ENCODE measurements around the gene APRT.

The APRT gene

DNA sequence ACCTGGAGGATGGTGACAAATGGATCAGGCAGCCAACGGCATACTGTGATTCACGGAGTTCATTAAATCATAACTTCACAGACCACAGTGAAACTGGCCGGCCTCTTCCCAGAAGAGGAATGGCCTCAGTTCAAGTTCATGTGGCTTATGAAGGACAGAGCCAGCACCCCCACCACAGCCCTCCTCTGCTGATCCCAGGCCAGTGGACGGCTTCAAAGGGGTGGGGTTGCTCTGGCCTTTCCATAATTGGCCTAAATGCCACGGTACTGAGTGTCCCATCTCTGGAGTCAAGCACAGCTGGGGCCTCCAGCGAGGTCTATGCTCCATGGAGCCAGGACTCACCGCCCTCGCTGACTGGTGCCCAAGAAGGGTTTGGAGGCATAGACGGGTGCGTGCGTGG, 23.7 kb upstream of the APRT start:
- peaks cover 14 to 17% of the 10 kb centered on the region in 2 donors for H3K36me3 ChIP-seq (ENCODE audit: control insufficient read depth in 2 of 2, insufficient read depth in 2 of 2, low read length in 2 of 2)
- H3K27ac ChIP-seq (ENCODE audit: low read depth in 2 of 2, low read length in 2 of 2), result peak overlapping the region in 1 of 2 donors; percentile 42
- H3K9ac ChIP-seq (ENCODE audit: low read depth in 1 of 2, low read length in 2 of 2), result no peak overlapping the region
- no peaks in the 10 kb centered on the region for H3K27me3 ChIP-seq (ENCODE audit: control insufficient read depth in 2 of 2, insufficient read depth in 2 of 2, low read length in 2 of 2)
- no peak overlapping the region for H3K4me3 ChIP-seq (ENCODE audit: low read length in 2 of 2)
- H3K9me3 ChIP-seq (ENCODE audit: control insufficient read depth in 2 of 2, low read length in 2 of 2), result no peaks in the 10 kb centered on the region
- no peaks in the 10 kb centered on the region for H3K4me1 ChIP-seq (ENCODE audit: control insufficient read depth in 2 of 2, insufficient read depth in 2 of 2, low read length in 2 of 2)

DNA sequence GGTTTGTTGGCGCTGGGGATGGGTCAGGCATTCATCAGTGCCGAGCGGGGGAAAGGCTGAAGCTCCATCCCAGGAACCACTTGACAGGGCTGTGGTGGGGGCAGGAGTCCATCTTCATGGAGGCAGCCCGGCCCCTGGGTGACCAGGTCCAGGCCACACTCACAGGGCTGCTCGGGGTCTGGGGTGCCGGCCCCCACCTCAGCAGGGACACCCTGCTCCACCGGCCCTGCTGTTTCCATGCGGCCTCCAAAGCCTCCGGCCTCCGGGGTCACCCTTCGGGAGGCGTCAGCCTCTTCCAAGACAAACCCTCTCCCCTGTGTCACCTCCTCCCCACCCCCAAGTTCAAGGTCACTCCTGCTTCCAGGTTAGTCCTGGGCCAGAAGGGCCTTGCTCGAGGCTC, 22.9 kb upstream of the APRT start:
- H3K27me3 ChIP-seq (ENCODE audit: control insufficient read depth in 2 of 2, insufficient read depth in 2 of 2, low read length in 2 of 2), result no peaks in the 10 kb centered on the region
- H3K9me3 ChIP-seq (ENCODE audit: control insufficient read depth in 2 of 2, low read length in 2 of 2), result no peaks in the 10 kb centered on the region
- no peaks in the 10 kb centered on the region for H3K4me1 ChIP-seq (ENCODE audit: control insufficient read depth in 2 of 2, insufficient read depth in 2 of 2, low read length in 2 of 2)
- no peak overlapping the region for H3K9ac ChIP-seq (ENCODE audit: low read depth in 1 of 2, low read length in 2 of 2)
- H3K36me3 ChIP-seq (ENCODE audit: control insufficient read depth in 2 of 2, insufficient read depth in 2 of 2, low read length in 2 of 2), result peaks cover 7 to 9% of the 10 kb centered on the region in 2 donors
- H3K4me3 ChIP-seq (ENCODE audit: low read length in 2 of 2), result no peak overlapping the region
- no peak overlapping the region for H3K27ac ChIP-seq (ENCODE audit: low read depth in 2 of 2, low read length in 2 of 2)

DNA sequence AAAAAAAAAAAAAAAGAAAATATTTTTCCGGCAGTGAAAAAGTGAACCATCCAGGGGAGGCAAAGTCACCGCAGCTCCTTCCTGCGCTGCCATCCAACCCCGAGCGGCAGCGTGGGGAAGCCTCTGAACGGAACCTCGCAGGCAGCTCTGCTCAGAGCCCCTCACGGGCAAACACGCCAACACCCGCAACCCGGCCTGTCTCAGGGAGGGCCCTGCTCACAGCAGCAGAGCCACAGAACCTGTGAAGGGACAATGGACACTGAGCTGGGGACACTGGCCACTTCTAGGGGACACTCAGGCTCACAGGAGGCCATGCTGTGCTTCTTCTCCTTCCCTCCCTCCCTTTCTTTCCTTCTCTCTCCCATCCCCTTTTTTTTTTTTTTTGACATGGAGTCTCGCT, 21.4 kb upstream of the APRT start:
- Histone ChIP-seq H3K9me3 (ENCODE audit: control insufficient read depth in 2 of 2, low read length in 2 of 2) (no peaks in the 10 kb centered on the region), H3K36me3 (ENCODE audit: control insufficient read depth in 2 of 2, insufficient read depth in 2 of 2, low read length in 2 of 2) (peaks cover 7 to 9% of the 10 kb centered on the region in 2 donors), H3K27ac (ENCODE audit: low read depth in 2 of 2, low read length in 2 of 2) (no peak overlapping the region)

DNA sequence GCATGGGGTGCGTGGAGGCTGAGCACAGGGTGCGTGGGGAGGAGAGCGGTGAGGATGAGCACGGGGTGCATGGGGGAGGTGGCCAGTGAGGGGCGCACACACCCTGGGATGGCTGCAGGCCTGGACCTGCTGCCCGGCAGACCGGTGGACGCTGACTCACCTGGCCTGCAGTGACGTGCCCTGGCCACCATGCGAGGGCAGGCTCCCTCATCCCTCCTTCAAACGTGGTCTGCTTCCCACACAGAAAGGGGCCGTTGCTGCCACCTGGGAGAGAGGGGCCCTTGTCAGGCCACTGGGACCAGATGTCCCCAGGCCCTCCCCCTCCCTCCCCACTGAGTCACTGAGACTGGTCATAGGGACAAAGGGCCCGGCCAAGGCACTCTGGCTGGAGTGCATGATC, 20.1 kb upstream of the APRT start:
- no peaks in the 10 kb centered on the region for H3K27me3 ChIP-seq (ENCODE audit: control insufficient read depth in 2 of 2, insufficient read depth in 2 of 2, low read length in 2 of 2)
- H3K9ac ChIP-seq (ENCODE audit: low read depth in 1 of 2, low read length in 2 of 2), result no peak overlapping the region
- no peak overlapping the region for H3K27ac ChIP-seq (ENCODE audit: low read depth in 2 of 2, low read length in 2 of 2)
- no peaks in the 10 kb centered on the region for H3K9me3 ChIP-seq (ENCODE audit: control insufficient read depth in 2 of 2, low read length in 2 of 2)
- peaks cover 7% of the 10 kb centered on the region in 2 donors for H3K36me3 ChIP-seq (ENCODE audit: control insufficient read depth in 2 of 2, insufficient read depth in 2 of 2, low read length in 2 of 2)
- peaks cover 0 to under 1% of the 10 kb centered on the region in 2 donors for H3K4me1 ChIP-seq (ENCODE audit: control insufficient read depth in 2 of 2, insufficient read depth in 2 of 2, low read length in 2 of 2)
- H3K4me3 ChIP-seq (ENCODE audit: low read length in 2 of 2), result no peak overlapping the region

More for the DNA sequence above, 21.4 kb upstream of the APRT start:
- H3K4me3 ChIP-seq (ENCODE audit: low read length in 2 of 2), result no peak overlapping the region
- H3K9ac ChIP-seq (ENCODE audit: low read depth in 1 of 2, low read length in 2 of 2), result no peak overlapping the region
- no peaks in the 10 kb centered on the region for H3K4me1 ChIP-seq (ENCODE audit: control insufficient read depth in 2 of 2, insufficient read depth in 2 of 2, low read length in 2 of 2)
- no peaks in the 10 kb centered on the region for H3K27me3 ChIP-seq (ENCODE audit: control insufficient read depth in 2 of 2, insufficient read depth in 2 of 2, low read length in 2 of 2)

DNA sequence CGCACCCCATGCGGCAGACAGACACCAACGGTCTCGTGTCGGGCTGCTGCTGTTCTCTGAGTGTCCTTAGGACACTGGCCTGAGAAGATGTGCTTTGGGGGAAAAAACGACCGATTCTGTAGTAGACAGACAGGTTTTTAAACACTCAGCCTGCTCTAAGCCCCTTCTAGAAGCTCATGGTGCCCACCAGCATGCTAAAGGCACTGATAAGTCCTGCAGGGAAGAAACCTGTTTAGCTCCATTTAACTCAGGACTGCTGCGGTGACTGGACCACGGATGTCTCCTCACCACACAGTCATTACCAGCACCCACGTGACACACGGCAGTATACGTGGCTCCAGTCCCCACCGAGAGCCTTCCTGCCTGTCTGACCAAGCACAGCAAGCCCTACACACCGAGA, 19.1 kb upstream of the APRT start:
- peaks cover 0 to 7% of the 10 kb centered on the region in 2 donors for H3K4me1 ChIP-seq (ENCODE audit: control insufficient read depth in 2 of 2, insufficient read depth in 2 of 2, low read length in 2 of 2)
- H3K36me3 ChIP-seq (ENCODE audit: control insufficient read depth in 2 of 2, insufficient read depth in 2 of 2, low read length in 2 of 2), result peaks cover 4 to 7% of the 10 kb centered on the region in 2 donors
- no peak overlapping the region for H3K4me3 ChIP-seq (ENCODE audit: low read length in 2 of 2)
- H3K9me3 ChIP-seq (ENCODE audit: control insufficient read depth in 2 of 2, low read length in 2 of 2), result no peaks in the 10 kb centered on the region
- no peak overlapping the region for H3K9ac ChIP-seq (ENCODE audit: low read depth in 1 of 2, low read length in 2 of 2)
- no peak overlapping the region for H3K27ac ChIP-seq (ENCODE audit: low read depth in 2 of 2, low read length in 2 of 2)
- H3K27me3 ChIP-seq (ENCODE audit: control insufficient read depth in 2 of 2, insufficient read depth in 2 of 2, low read length in 2 of 2), result no peaks in the 10 kb centered on the region

DNA sequence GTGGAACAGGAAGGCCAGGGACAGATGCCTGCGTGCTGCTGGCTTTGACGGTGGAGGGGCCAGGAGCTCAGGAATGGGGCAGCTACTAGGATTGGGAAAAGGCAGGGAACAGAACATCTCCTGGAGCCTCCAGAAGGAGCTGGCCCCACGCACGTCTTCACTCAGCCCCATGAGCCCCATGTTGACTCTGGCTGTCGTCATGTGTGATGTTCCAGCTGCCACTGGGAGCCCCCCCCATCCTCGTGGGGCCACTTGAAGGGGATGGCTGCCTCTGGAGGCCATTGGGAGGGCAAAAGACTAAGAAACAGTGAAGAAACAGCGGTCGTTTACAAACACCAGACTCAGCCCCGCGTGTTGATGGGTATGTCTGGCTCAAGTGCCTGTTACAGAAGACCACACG, 18.5 kb upstream of the APRT start:
- no peaks in the 10 kb centered on the region for H3K27me3 ChIP-seq (ENCODE audit: control insufficient read depth in 2 of 2, insufficient read depth in 2 of 2, low read length in 2 of 2)
- H3K9ac ChIP-seq (ENCODE audit: low read depth in 1 of 2, low read length in 2 of 2), result no peak overlapping the region
- H3K27ac ChIP-seq (ENCODE audit: low read depth in 2 of 2, low read length in 2 of 2), result no peak overlapping the region
- no peak overlapping the region for H3K4me3 ChIP-seq (ENCODE audit: low read length in 2 of 2)
- peaks cover 0 to 7% of the 10 kb centered on the region in 2 donors for H3K4me1 ChIP-seq (ENCODE audit: control insufficient read depth in 2 of 2, insufficient read depth in 2 of 2, low read length in 2 of 2)
- peaks cover 0 to 3% of the 10 kb centered on the region in 2 donors for H3K36me3 ChIP-seq (ENCODE audit: control insufficient read depth in 2 of 2, insufficient read depth in 2 of 2, low read length in 2 of 2)
- H3K9me3 ChIP-seq (ENCODE audit: control insufficient read depth in 2 of 2, low read length in 2 of 2), result no peaks in the 10 kb centered on the region

DNA sequence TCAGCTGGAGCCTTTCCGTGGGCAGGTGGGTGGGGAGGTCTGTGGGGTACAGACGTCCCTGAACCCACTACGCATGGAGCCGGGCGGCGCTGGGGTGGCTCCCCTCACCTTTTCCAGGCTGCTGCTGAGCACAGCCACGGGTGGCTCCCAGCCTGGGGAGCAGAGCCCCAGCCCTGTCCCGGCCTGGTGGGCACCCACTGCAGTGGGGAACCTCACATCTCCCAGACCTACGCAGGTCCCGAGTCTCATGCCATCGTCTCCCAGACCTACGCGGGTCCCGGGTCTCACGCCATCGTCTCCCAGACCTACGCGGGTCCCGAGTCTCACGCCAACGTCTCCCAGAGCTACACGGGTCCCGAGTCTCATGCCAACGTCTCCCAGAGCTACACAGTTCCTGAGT, 17.0 kb upstream of the APRT start:
- H3K27ac ChIP-seq (ENCODE audit: low read depth in 2 of 2, low read length in 2 of 2), result no peak overlapping the region
- no peak overlapping the region for H3K4me3 ChIP-seq (ENCODE audit: low read length in 2 of 2)
- peaks cover 0 to 3% of the 10 kb centered on the region in 2 donors for H3K36me3 ChIP-seq (ENCODE audit: control insufficient read depth in 2 of 2, insufficient read depth in 2 of 2, low read length in 2 of 2)
- H3K27me3 ChIP-seq (ENCODE audit: control insufficient read depth in 2 of 2, insufficient read depth in 2 of 2, low read length in 2 of 2), result no peaks in the 10 kb centered on the region
- H3K9ac ChIP-seq (ENCODE audit: low read depth in 1 of 2, low read length in 2 of 2), result no peak overlapping the region
- peaks cover 0 to 7% of the 10 kb centered on the region in 2 donors for H3K4me1 ChIP-seq (ENCODE audit: control insufficient read depth in 2 of 2, insufficient read depth in 2 of 2, low read length in 2 of 2)
- H3K9me3 ChIP-seq (ENCODE audit: control insufficient read depth in 2 of 2, low read length in 2 of 2), result no peaks in the 10 kb centered on the region

DNA sequence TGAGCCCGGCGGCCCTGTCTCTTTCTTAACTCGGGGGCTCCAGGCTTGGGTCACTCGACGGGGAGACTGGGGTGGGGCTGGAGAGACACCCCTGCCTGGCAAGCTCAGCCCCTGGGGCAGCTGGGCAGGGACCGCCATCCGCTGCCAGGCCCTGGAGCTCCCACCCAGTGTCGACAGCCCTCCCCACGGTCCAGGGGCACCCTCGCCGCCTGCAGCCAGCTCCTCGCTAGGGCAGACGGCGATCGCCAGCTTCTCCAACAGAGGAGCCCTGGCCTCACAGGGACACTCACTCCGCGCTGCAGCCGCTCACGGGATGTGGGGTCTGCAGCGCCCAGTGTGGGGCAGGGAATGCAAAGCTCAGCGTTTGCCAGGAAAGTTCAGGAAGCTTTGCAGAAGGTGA, 16.0 kb upstream of the APRT start:
- H3K9me3 ChIP-seq (ENCODE audit: control insufficient read depth in 2 of 2, low read length in 2 of 2), result no peaks in the 10 kb centered on the region
- peaks cover 3% of the 10 kb centered on the region in 2 donors for H3K36me3 ChIP-seq (ENCODE audit: control insufficient read depth in 2 of 2, insufficient read depth in 2 of 2, low read length in 2 of 2)
- H3K27ac ChIP-seq (ENCODE audit: low read depth in 2 of 2, low read length in 2 of 2), result no peak overlapping the region
- no peak overlapping the region for H3K9ac ChIP-seq (ENCODE audit: low read depth in 1 of 2, low read length in 2 of 2)
- H3K4me3 ChIP-seq (ENCODE audit: low read length in 2 of 2), result no peak overlapping the region
- H3K27me3 ChIP-seq (ENCODE audit: control insufficient read depth in 2 of 2, insufficient read depth in 2 of 2, low read length in 2 of 2), result no peaks in the 10 kb centered on the region
- H3K4me1 ChIP-seq (ENCODE audit: control insufficient read depth in 2 of 2, insufficient read depth in 2 of 2, low read length in 2 of 2), result peaks cover 0 to 7% of the 10 kb centered on the region in 2 donors

DNA sequence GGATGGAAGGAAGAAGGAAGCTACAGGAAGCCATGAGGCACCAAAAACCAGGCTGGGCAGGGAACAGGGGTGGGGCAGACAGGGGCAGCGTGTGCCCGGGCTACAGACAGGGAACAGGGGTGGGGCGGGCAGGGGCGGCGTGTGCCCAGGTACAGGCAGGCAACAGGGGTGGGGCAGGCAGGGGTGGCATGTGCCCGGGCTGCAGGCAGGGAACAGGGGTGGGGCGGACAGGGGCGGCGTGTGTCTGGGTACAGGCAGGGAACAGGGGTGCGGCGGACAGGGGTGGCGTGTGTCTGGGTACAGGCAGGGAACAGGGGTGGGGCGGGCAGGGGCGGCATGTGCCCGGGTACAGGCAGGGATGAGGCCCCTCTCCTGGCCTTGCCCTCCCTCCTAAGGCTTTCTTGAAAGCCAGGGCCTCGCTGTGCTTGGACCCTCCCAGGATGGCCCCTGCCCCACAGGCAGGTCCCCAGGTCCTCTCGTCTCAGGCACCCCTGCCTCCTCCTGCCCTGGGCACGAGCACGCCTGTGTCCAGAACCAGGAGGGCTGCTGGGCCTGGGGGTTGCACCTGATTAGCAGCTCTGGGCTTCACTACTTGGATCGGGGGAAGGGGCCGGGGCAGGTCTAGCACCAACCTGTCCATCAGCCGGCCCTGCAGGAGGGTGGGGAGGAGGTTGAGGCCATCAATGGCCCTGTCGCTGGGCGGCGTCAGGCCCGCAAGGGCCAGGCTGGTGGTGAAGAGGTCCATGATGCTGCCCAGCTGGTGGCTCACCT, 14.5 kb upstream of the APRT start:
- H3K27ac ChIP-seq (ENCODE audit: low read depth in 2 of 2, low read length in 2 of 2), result peak overlapping the region in 1 of 2 donors; percentile 22
- no peaks in the 10 kb centered on the region for H3K27me3 ChIP-seq (ENCODE audit: control insufficient read depth in 2 of 2, insufficient read depth in 2 of 2, low read length in 2 of 2)
- no peak overlapping the region for H3K9ac ChIP-seq (ENCODE audit: low read depth in 1 of 2, low read length in 2 of 2)
- peaks cover 0 to 7% of the 10 kb centered on the region in 2 donors for H3K4me1 ChIP-seq (ENCODE audit: control insufficient read depth in 2 of 2, insufficient read depth in 2 of 2, low read length in 2 of 2)
- no peaks in the 10 kb centered on the region for H3K9me3 ChIP-seq (ENCODE audit: control insufficient read depth in 2 of 2, low read length in 2 of 2)
- H3K36me3 ChIP-seq (ENCODE audit: control insufficient read depth in 2 of 2, insufficient read depth in 2 of 2, low read length in 2 of 2), result peaks cover 3 to 5% of the 10 kb centered on the region in 2 donors
- no peak overlapping the region for H3K4me3 ChIP-seq (ENCODE audit: low read length in 2 of 2)

DNA sequence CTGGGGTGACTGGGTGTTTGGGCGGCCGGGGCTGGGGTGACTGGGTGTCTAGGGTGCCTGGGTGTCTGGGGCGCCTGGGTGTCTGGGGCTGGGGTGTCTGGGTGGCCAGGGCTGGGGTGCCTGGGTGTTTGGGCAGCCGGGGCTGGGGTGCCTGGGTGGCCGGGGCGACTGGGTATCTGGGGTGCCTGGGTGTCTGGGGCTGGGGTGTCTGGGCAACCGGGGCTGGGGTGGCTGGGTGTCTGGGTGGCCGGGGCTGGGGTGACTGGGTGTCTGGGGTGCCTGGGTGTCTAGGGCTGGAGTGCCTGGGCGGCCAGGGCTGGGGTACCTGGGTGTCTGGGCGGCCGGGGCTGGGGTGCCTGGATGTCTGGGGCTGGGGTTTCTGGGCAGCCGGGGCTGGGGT, 13.4 kb upstream of the APRT start:
- peaks cover 3 to 5% of the 10 kb centered on the region in 2 donors for H3K36me3 ChIP-seq (ENCODE audit: control insufficient read depth in 2 of 2, insufficient read depth in 2 of 2, low read length in 2 of 2)

More for the DNA sequence above, 13.4 kb upstream of the APRT start:
- Histone ChIP-seq H3K9me3 (ENCODE audit: control insufficient read depth in 2 of 2, low read length in 2 of 2) (no peaks in the 10 kb centered on the region), H3K9ac (ENCODE audit: low read depth in 1 of 2, low read length in 2 of 2) (no peak overlapping the region), H3K27me3 (ENCODE audit: control insufficient read depth in 2 of 2, insufficient read depth in 2 of 2, low read length in 2 of 2) (no peaks in the 10 kb centered on the region), H3K4me3 (ENCODE audit: low read length in 2 of 2) (no peak overlapping the region), H3K27ac (ENCODE audit: low read depth in 2 of 2, low read length in 2 of 2) (no peak overlapping the region), H3K4me1 (ENCODE audit: control insufficient read depth in 2 of 2, insufficient read depth in 2 of 2, low read length in 2 of 2) (peaks cover 0 to 7% of the 10 kb centered on the region in 2 donors)

Measured in mucosa of rectum (tissue), 2 donors.